GM19351 (cell line): ENCODE results near the gene CYP1A2.

Experiments
- ATAC-seq: cut with Tn5 transposase; IDR thresholded peaks from one replicate; pipeline ENCODE4 v1.9.1; 2021; ENCODE audit warnings: mild to moderate bottlenecking, moderate library complexity; ENCODE audit not compliant: unreplicated experiment

CYP1A2 gene

GRCh38 chr15:74801311-74801997 lies 52.8 kb downstream of the CYP1A2 start:
- ATAC-seq, result no peak

- no peak for ATAC-seq
Measured at GRCh38 chr15:74802290-74802689, 53.6 kb downstream of the CYP1A2 start.

GRCh38 chr15:74802862-74803447 lies 54.3 kb downstream of the CYP1A2 start:
- ATAC-seq, result no peak

- no peak for ATAC-seq
Measured at GRCh38 chr15:74804935-74805334, 56.3 kb downstream of the CYP1A2 start.
